WERI-Rb-1 (cell line): ENCODE results near the gene ACOX3.

Source experiments
- DNase-seq: peaks from one replicate; pipeline ENCODE4 v3.0.0-alpha.2; 2020
- H3K27ac ChIP-seq: fragments of 250-450 bp; sonication (Bioruptor Pico); 2 replicates; pipeline ENCODE4 v1.5.1; 2020; ENCODE audit warnings: mild to moderate bottlenecking, moderate library complexity
- H3K27me3 ChIP-seq: fragments of 250-450 bp; sonication (Bioruptor Pico); 2 replicates; pipeline ENCODE4 v1.5.1; 2021; ENCODE audit warnings: mild to moderate bottlenecking, low read depth, moderate library complexity; ENCODE audit not compliant: insufficient read depth, severe bottlenecking
- H3K36me3 ChIP-seq: fragments of 250-450 bp; sonication (Bioruptor Pico); 2 replicates; pipeline ENCODE4 v1.5.1; 2020; ENCODE audit warnings: mild to moderate bottlenecking, moderate library complexity
- H3K4me3 ChIP-seq: 2 replicates; pipeline ENCODE4 v1.5.1; 2011; ENCODE audit warnings: low read depth, mild to moderate bottlenecking, control low read depth, low read length
- H3K9me3 ChIP-seq: fragments of 250-450 bp; sonication (Bioruptor Pico); 2 replicates; pipeline ENCODE4 v1.5.1; 2021; ENCODE audit warnings: mild to moderate bottlenecking, moderate library complexity; ENCODE audit not compliant: severe bottlenecking
- CTCF ChIP-seq: IDR thresholded peaks from 2 replicates; pipeline ENCODE4 v1.5.1; 2011; ENCODE audit warnings: low read depth, mild to moderate bottlenecking, control low read depth, inconsistent platforms, low read length

The ACOX3 gene

GRCh38 chr4:8379771-8380170, 60.8 kb downstream of the ACOX3 start:
- no peak for TF ChIP-seq CTCF
- Histone ChIP-seq H3K9me3 (no peaks in the 10 kb centered on the region), H3K27ac (no peak overlapping the region), H3K27me3 (no peaks in the 10 kb centered on the region), H3K36me3 (no peaks in the 10 kb centered on the region), H3K4me3 (no peak overlapping the region)
- DNase-seq, result no peak

- DNase-seq, result no peak
- H3K27me3 ChIP-seq, result no peaks in the 10 kb centered on the region
- H3K9me3 ChIP-seq, result no peaks in the 10 kb centered on the region
- no peak for TF ChIP-seq CTCF
- no peaks in the 10 kb centered on the region for H3K36me3 ChIP-seq
- H3K4me3 ChIP-seq, result no peak overlapping the region
- H3K27ac ChIP-seq, result no peak overlapping the region
These were observed 61.2 kb downstream of the ACOX3 start for GRCh38 chr4:8379281-8379680.

- no peaks in the 10 kb centered on the region for H3K36me3 ChIP-seq
- no peak overlapping the region for H3K27ac ChIP-seq
- no peak for DNase-seq
- no peak overlapping the region for H3K4me3 ChIP-seq
- no peak for TF ChIP-seq CTCF
- no peaks in the 10 kb centered on the region for H3K27me3 ChIP-seq
- no peaks in the 10 kb centered on the region for H3K9me3 ChIP-seq
These were observed 61.7 kb downstream of the ACOX3 start for GRCh38 chr4:8378776-8379175.

- Histone ChIP-seq H3K4me3 (no peak overlapping the region), H3K36me3 (no peaks in the 10 kb centered on the region), H3K9me3 (no peaks in the 10 kb centered on the region), H3K27ac (no peak overlapping the region), H3K27me3 (no peaks in the 10 kb centered on the region)
- DNase-seq, result no peak
- TF ChIP-seq CTCF, result no peak
These were observed 62.3 kb downstream of the ACOX3 start for GRCh38 chr4:8378101-8378724.

GRCh38 chr4:8377103-8378075, 63.1 kb downstream of the ACOX3 start:
- no peak for TF ChIP-seq CTCF

More at GRCh38 chr4:8377103-8378075, 63.1 kb downstream of the ACOX3 start:
- no peak overlapping the region for H3K4me3 ChIP-seq
- H3K9me3 ChIP-seq, result no peaks in the 10 kb centered on the region
- H3K36me3 ChIP-seq, result no peaks in the 10 kb centered on the region
- no peak overlapping the region for H3K27ac ChIP-seq
- no peak for DNase-seq
- no peaks in the 10 kb centered on the region for H3K27me3 ChIP-seq
